GM12865 (cell line): ENCODE results near the gene CRYBG2.
"Not testable (repeated sequence)": the region's sequence is repeated elsewhere in the genome, so short reads cannot be mapped to it uniquely, and the experiment has no call there.

Source experiments
- DNase-seq: peaks from one replicate; pipeline ENCODE4 v3.0.0; 2010; ENCODE audit warnings: low read depth
- H3K4me3 ChIP-seq: 2 replicates; pipeline ENCODE4 v1.5.1; 2011; ENCODE audit warnings: mild to moderate bottlenecking, low read depth, low read length, control low read depth
- CTCF ChIP-seq: IDR thresholded peaks from 2 replicates; pipeline ENCODE4 v1.5.1; 2011; ENCODE audit warnings: low read length, control low read depth, low read depth, inconsistent platforms; ENCODE audit not compliant: insufficient read depth; ENCODE audit errors: missing control alignments

CRYBG2 gene

GRCh38 chr1:26320896-26321295 lies 33.0 kb downstream of the CRYBG2 start:
- no peak for TF ChIP-seq CTCF
- no peak for DNase-seq
- H3K4me3 ChIP-seq = no peak overlapping the region

DNA sequence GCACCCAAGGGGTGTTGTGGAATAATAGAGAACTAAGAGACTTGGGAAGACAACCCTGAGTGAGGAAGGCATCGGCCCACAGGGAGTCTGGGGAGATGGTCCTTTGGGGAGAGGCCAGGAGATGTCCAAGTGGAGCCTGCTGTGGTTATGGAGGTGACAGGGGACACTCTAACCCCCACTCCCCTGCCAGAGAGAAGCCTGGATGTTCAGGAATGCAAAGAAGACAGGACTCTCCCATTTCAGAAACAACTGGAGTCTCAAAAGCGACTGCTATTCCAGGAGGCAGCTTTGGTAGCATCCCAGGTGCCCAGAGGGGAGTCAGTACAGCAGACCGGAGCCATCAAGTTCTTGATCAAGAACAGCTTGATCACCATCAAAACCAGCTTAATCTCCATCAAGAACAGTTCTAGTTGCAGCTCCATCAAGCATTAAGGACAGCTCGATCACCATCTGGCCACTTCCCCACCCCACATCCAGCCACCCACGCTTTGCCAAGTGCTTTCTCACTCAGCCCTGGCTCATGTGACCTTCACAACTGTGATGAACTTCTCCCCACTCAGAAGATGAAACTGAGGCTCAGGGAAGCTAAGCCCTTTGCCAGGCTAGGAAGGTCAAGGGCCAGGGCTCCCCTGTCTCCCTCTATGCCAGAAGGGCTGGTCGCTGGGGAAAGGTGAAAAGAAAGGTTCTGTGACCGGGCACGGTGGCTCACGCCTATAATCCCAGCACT lies 35.4 kb downstream of the CRYBG2 start:
- H3K4me3 ChIP-seq = peak overlapping the region; percentile 81
- DNase-seq = peak; percentile 67
- TF ChIP-seq CTCF = no peak

- peak within 1 kb of the TSS; percentile 81 for H3K4me3 ChIP-seq
- TF ChIP-seq CTCF = no peak
- peak; percentile 89 for DNase-seq
These were observed 36.2 kb downstream of the CRYBG2 start, which contains the start of gene CD52 for GRCh38 chr1:26317612-26318337. Gene CD52 (plus strand): TSS chr1:26317958. CDS start chr1:26318018, 60 bp downstream.

DNA sequence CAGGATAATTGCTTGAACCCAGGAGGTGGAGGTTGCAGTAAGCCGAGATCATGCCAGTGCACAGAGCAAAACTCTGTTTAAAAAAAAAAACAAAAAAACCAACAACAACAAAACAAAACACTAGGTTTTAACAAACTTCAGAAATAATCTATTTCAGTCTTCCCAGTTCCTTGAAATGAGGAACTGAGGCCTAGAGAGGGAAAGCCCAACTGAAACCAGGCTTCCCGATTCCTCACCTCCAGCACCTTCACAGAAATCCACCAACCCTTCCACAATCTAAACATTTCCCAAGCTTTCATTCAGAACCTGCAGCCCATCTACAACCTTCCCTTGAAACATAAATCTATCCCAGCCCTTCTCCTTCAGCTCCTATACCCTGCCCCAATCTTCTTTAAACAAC lies 36.8 kb downstream of the CRYBG2 start:
- no peak for TF ChIP-seq CTCF
- DNase-seq = peak; percentile 41
- peak overlapping the region; percentile 81 for H3K4me3 ChIP-seq

DNA sequence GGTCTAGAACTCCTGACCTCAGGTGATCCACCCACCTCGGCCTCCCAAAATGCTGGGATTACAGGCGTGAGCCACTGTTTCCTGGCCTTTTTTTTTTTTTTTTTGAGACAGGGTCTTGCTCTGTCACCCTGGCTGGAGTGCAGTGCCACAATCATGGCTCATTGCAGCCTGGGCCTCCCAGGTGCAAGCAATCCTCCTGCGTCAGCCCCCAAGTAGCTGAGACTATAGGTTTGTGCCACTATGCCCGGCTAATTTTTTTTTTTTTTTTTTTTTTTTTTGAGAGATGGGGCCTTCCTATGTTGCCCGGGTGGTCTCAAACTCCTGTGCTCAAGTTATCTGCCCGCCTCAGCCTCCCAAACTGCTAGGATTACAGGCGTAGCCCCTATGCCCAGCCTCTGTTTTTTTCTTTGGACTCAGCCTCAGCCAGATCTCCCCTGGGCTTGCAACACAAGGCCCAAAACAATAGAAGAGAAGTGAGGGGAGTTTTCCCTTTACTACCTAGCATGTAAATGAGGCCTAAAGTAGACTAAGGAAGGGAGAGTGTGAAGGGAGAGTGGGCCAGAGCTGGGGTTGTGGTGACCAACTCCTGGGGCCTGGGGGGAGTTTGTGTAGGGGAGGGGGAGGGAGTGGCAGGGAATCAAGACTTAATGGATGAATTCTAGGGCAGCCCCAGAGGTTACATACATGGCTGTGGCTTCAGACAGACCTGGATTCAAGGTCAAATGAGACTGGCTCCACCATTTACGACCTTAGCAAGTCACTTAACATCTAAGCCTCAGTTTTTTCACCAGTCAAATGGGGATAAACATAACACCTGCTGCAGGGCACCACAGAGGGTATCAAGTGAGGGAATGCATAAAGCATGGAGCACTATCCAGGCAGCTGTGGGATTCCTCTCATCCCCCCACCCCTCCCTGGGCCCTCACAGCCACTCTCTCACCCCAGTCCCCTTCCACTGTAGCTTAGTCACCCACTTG lies 37.8 kb downstream of the CRYBG2 start:
- peak overlapping the region; percentile 81 for H3K4me3 ChIP-seq
- TF ChIP-seq CTCF = no peak
- peak; percentile 32 for DNase-seq

- no peak for DNase-seq
- TF ChIP-seq CTCF = no peak
- H3K4me3 ChIP-seq = no peak overlapping the region
These were observed 39.4 kb downstream of the CRYBG2 start for GRCh38 chr1:26314501-26314900.

- H3K4me3 ChIP-seq, DNase-seq: not testable (repeated sequence)
These were observed 45.7 kb downstream of the CRYBG2 start for GRCh38 chr1:26307966-26308899.
